Right ventricle myocardium superior (tissue), 1 donor: ENCODE results near the gene DOLPP1. TPM values are rescaled to one million over a fixed set of nuclear protein-coding genes. Genes with fewer than 3 reads are reported as not detected.
"Not testable (repeated sequence)": the region's sequence is repeated elsewhere in the genome, so short reads cannot be mapped to it uniquely, and the experiment has no call there.

ENCODE experiments used
- ATAC-seq: fragments of 200-7000 bp; cut with Tn5 transposase; one replicate; pipeline ENCODE4 v1.9.1; 2020; ENCODE audit warnings: mild to moderate bottlenecking; ENCODE audit not compliant: poor library complexity
- DNase-seq: peaks from one replicate; pipeline ENCODE4 v3.0.0-alpha.2; 2020
- intact Hi-C: fragments of 100-400 bp; cut with DNase I; formaldehyde crosslinking; loops from one replicate; pipeline ENCODE4 v1.11.2; 2022
- long read RNA-seq: library from polyadenylated mRNA; unstranded; transcript quantifications from one replicate; pipeline ENCODE4 v2.0.0, GENCODE V29; 2021
- total RNA-seq: library from RNA; stranded (reverse); fragmentation: NEBNext Ultra II Directional; extraction: Animal tissue kit (Norgen Biotek cat#: 25700); gene quantifications from one replicate; pipeline ENCODE4 v1.2.1, GENCODE V29; 2021
- donor health status: DM: no; HTN: yes; CAD: no; lungs with severe emphysema.

DOLPP1 gene, protein sequence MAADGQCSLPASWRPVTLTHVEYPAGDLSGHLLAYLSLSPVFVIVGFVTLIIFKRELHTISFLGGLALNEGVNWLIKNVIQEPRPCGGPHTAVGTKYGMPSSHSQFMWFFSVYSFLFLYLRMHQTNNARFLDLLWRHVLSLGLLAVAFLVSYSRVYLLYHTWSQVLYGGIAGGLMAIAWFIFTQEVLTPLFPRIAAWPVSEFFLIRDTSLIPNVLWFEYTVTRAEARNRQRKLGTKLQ
- total RNA-seq: 4.4 TPM
- long read RNA-seq, transcript DOLPP1-202 (8 exons, 2,177 nt): major isoform, 7 of 10 reads
- long read RNA-seq, partial matches to known transcripts: 0 of 10 reads
- long read RNA-seq, other reads (novel, unspliced or antisense): 2 of 10 reads

- peak; percentile 100 for DNase-seq
- intact Hi-C loops: no loop called here
- peak; percentile 97 for ATAC-seq
These were observed at the start of gene DOLPP1 for GRCh38 chr9:129080601-129081387. Gene DOLPP1, plus strand, starts transcription at chr9:129081111. Its CDS starts 21 bp downstream, at chr9:129081132.

DNA sequence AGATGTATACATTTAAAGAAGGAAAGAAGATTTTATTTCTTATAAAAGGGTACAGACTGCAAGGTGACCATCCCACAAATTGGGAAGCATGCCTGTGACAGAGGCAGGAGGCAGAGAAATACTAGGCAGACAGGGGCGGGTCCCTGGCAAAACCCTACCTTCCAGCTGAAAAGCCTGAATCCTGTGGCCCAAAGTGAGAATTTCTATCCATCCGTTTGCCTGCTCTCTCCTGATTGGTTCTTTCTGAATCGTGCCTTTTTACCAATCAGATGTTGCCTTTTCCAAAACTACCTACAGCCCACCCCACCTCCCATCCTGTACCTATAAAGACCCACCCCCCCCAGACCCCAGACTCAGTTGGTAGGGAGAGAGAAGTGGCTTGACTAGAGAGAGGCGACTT, 49.4 kb upstream of the DOLPP1 start:
- DNase-seq (no peak), ATAC-seq (no peak)
- intact Hi-C loops: no loop called here

DNA sequence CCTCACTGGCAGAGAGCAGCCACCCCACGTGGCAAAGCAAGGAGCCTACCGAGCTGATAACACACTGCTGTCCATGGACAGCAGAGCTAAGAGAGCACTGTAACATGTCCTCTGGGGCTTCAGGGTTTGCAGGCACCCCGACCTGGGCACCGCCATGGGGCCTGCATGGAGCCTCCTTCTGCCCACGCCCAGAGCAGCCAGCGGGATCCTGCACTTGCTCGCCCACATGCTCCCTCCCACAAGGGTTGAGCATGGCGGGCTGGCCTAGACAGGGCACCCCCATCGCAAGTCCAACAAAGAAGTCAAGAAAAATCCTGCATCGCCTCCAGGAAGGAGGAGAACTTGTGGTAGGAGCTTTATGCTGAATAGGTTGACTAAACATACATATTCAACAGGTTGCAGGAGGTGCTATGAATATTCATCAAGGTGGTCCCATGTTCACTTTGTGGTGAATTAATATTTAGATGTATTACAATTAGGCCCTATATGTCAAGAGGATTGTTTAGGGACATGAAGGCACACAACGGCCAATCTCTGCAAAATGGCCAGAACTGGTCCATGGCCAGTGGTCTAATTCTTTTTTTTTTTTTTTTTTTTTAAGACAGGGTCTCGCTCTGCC, 48.3 kb upstream of the DOLPP1 start:
- ATAC-seq (no peak), DNase-seq (no peak)
- intact Hi-C loops: no loop called here

GRCh38 chr9:129033216-129033615, 47.7 kb upstream of the DOLPP1 start:
- ATAC-seq (no peak), DNase-seq (no peak)
- intact Hi-C loops: no loop called here

DNA sequence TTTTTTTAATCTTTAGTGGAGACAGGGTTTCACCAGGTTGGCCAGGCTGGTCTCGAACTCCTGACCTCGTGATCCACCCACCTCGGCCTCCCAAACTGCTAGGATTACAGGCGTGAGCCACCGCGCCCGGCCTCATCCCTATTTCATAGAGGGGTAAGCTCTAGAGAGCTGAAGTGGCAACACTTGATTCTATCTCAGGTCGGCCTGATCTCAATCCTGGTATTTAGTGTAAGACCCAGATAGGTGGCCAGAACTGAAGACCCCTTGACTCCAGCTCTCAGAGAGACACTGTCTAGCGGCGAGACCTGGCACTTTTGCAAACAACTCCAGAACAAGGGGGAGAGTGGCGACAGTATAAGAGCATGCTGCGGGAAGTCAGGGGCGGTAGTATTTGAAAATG, 45.1 kb upstream of the DOLPP1 start:
- peak; percentile 26 for ATAC-seq
- intact Hi-C loops, DNase-seq: not testable (repeated sequence)

DNA sequence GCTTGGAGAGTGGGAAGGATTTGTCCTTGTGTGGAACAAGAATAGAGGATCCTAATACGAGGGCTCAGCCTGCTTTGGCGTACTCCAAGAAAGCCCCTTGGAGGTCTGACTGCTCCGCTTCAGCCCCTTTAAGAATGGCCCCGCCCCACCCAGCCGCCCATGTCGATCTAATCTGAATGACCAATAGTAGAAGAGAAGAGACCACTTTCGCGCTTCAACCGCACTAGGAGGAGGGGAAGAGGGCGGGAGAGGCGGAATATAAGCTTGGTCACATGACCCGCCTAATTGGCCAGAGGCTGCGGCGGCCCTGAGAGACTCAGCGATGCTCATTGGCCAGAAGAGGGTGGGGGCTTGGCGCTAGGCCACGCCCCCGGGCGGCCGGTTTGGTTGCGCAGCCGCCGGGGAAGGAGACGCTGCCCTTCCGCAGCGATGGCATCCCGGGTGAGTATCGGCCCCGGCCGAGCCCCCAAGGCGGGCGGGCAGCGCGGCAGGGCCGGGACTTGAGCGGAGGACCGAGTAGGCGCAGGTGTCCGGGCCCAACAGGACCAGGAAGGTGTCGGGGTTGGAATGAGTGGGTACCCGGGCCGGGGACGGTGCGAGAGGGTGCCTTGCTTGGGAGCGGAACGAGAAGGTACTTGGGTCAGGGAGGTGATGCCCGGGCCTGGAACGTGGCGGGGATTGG, 44.5 kb upstream of the DOLPP1 start, which contains the start of gene MIGA2:
Gene MIGA2 (plus strand): TSS at position 386 of the 682 bp plus-strand sequence. CDS start 3,969 bp downstream, outside the sequence.
- peak; percentile 99 for DNase-seq
- intact Hi-C loops: no loop called here
- ATAC-seq: peak; percentile 97

- intact Hi-C loops: no loop called here
- DNase-seq (no peak), ATAC-seq (peak; percentile 1)
These were observed 43.8 kb upstream of the DOLPP1 start for GRCh38 chr9:129036923-129037766.

DNA sequence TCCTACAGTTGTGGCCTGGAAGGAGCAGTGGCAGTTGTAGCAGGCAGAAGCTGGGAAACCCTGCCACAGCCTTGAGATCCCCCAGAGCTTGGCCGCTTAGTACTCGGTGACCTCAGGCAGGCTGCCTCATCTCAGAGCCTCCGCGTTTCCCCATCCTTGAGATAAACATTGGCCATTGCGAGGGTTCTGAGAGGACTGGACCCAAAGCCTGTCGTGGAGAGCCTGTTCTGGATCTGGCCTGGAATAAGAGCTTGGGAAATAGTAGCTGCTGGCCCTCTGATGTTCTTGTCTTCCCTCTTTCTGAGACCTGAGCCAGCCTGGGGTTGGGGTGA, 43.2 kb upstream of the DOLPP1 start:
- DNase-seq: peak; percentile 63
- no peak for ATAC-seq
- intact Hi-C loops: no loop called here

DNA sequence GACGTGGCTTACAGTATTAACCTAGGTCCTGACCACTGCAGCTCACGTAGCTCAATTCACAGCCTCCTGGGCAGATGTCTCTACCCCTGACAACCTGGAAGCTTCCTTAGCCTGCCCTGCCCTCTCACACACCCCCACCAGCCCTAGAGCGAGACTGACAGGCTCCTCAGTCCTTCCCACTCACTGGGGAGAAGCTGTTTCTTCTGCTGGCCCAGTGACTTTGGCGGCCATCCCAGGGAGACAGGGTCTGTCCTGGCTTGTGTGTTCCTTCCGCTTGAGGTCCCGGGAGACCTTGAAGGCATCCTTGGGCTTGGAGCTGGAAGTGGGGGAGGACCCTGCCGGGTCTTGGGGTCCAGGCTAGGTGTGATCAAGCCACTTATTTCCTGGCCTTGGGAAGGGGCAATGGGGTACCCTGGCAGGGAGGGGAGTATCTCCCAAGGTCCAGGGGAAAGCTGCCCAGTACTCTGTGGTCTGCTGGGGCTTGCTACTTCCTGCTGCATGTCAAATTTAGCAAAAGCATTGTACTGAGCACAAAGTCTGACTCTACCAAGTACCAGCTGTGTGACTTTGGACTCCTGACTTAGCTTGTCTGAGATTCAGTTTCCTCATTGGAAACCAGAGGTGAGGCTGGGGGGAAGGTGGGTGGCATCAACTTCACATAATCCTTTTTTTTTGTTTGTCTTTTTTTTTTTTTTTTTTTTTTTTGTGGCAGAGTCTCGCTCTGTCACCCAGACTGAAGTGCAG, 42.6 kb upstream of the DOLPP1 start:
- intact Hi-C loops: no loop called here
- DNase-seq (peak; percentile 81), ATAC-seq (peak; percentile 5)

GRCh38 chr9:129040113-129040643, 40.7 kb upstream of the DOLPP1 start:
- no peak for ATAC-seq
- intact Hi-C loops: no loop called here
- no peak for DNase-seq

DNA sequence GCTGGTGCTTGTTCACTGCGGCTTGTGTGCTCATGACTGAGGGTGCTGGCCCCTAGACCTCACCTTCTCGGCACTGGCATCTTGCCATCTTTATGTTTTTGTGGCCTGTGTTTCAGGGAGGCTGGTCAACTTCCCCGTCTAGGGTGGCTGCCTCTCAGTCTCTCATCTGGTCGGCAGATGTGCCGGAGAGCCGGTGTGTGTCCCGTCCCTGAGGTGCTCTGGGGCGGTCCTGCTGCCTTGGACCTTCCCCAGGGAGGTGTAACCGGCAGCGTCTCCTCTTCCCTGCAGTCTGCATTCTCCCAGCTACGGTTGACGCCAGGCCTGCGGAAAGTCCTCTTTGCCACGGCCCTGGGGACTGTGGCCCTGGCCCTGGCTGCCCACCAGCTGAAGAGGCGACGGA, 38.9 kb upstream of the DOLPP1 start:
- ATAC-seq (no peak), DNase-seq (no peak)
- intact Hi-C loops: no loop called here

DNA sequence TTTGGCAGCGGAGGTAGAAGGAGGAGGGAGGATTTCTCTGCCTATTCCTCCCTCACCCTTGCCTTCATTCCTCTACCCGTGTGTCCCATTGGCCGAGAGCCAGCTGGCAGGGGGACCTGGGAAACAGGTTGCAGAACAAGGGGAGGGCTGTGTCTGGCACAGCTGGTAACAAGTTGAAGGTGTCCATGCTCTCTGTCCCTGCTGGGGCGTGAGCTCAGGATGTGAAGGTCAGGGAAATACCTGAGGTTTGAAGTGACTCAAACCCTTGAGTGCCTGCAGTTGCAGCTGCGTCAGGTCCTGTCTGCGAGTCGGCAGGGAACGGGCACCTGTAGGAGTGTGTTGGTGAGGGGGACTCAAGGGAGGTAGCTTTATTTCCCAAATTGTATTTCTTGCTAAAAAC, 28.3 kb upstream of the DOLPP1 start:
- DNase-seq (peak; percentile 90), ATAC-seq (peak; percentile 94)
- intact Hi-C loops: no loop called here

DNA sequence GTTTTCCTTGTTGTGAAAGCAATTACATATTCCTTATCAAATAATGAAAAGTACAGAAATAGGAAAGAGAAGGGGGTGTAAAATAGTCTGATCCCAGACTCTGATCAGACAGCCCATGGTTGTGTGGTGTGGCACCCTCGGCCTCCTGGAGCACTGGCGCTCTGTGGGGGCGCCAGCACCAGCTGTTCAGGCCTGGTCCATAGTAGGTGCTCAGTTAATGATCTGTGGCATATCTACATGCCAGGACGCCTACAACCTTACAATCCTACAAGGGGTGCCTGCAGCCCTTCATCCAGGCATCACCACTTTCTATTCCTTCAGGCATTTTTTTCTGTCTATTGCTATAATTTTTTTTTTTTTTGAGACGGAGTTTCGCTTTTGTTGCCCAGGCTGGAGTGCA, 27.9 kb upstream of the DOLPP1 start:
- intact Hi-C loops: no loop called here
- ATAC-seq (no peak), DNase-seq (no peak)

DNA sequence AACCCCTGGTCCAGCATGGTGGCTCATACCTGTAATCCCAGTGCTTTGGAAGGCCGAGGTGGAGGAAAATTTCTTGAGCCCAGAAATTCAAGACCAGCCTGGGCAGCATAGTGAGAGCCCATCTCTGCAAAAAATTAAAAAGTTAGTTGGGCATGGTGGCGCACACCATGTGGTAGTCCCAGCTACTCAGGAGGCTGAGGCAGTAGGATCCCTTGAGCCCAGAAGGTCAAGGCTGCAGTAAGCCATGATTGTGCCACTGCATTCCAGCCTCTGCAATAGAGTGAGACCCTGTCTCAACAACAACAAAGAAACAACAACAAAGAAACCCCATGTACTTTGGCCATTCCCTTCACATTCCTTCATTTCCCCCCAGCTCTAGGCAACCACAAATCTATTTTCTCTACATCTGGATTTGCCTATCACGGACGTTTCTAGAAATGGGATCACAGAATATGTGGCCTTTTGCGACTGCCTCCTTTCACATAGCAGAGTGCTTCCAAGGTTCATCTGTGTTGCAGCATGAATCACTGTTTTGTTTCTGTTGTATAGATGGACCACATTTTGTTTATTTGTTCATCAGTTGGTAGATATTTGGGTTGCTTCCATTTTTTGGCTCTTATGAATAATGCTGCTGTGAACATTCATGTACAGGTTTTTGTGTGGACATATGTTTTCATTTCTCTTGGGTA, 26.6 kb upstream of the DOLPP1 start:
- intact Hi-C loops: no loop called here
- ATAC-seq (no peak), DNase-seq (no peak)

GRCh38 chr9:129058965-129059795, 21.7 kb upstream of the DOLPP1 start:
- no peak for ATAC-seq
- intact Hi-C loops: no loop called here
- no peak for DNase-seq
